Effector memory CD4-positive, alpha-beta T cell (primary cell): ENCODE data around the gene TEC.

Source experiments
- DNase-seq, 3 donors: peaks; one replicate each; pipeline ENCODE4 v3.0.0-alpha.2; 2020
- H3K27ac ChIP-seq: 2 replicates; pipeline ENCODE4 v1.7.0; 2013; ENCODE audit warnings: mild to moderate bottlenecking, low read length, moderate library complexity; ENCODE audit not compliant: insufficient read depth, poor library complexity, severe bottlenecking
- H3K27me3 ChIP-seq: replicated peaks from 2 replicates; pipeline ENCODE4 v1.7.0; 2013; ENCODE audit warnings: mild to moderate bottlenecking, low read length; ENCODE audit not compliant: insufficient read depth, control insufficient read depth, poor library complexity, severe bottlenecking
- H3K36me3 ChIP-seq: 2 replicates; pipeline ENCODE4 v1.7.0; 2013; ENCODE audit warnings: mild to moderate bottlenecking, low read length, moderate library complexity; ENCODE audit not compliant: control insufficient read depth, insufficient read depth
- H3K4me1 ChIP-seq: 2 replicates; pipeline ENCODE4 v1.7.0; 2013; ENCODE audit warnings: low read length, mild to moderate bottlenecking; ENCODE audit not compliant: control insufficient read depth, insufficient read depth, poor library complexity, severe bottlenecking
- H3K4me3 ChIP-seq: 2 replicates; pipeline ENCODE4 v1.7.0; 2013; ENCODE audit warnings: low read length, low read depth, mild to moderate bottlenecking; ENCODE audit not compliant: insufficient read depth, poor library complexity, severe bottlenecking
- H3K9me3 ChIP-seq: 2 replicates; pipeline ENCODE4 v1.7.0; 2013; ENCODE audit warnings: mild to moderate bottlenecking, low read length, moderate library complexity; ENCODE audit not compliant: control insufficient read depth

TEC gene

GRCh38 chr4:48210966-48211328 is 58.7 kb downstream of the TEC start:
- H3K9me3 ChIP-seq: no peaks in the 10 kb centered on the region
- H3K4me1 ChIP-seq: no peaks in the 10 kb centered on the region
- no peaks in the 10 kb centered on the region for H3K36me3 ChIP-seq
- H3K27me3 ChIP-seq: no peaks in the 10 kb centered on the region
- H3K27ac ChIP-seq: no peak overlapping the region
- H3K4me3 ChIP-seq: no peak overlapping the region
- DNase-seq: no peak

- DNase-seq: no peak
- H3K4me1 ChIP-seq: no peaks in the 10 kb centered on the region
- H3K36me3 ChIP-seq: no peaks in the 10 kb centered on the region
- no peaks in the 10 kb centered on the region for H3K9me3 ChIP-seq
- no peak overlapping the region for H3K27ac ChIP-seq
- no peak overlapping the region for H3K4me3 ChIP-seq
- no peaks in the 10 kb centered on the region for H3K27me3 ChIP-seq
Observed at GRCh38 chr4:48205626-48206025, 64.0 kb downstream of the TEC start.

GRCh38 chr4:48205107-48205506 is 64.5 kb downstream of the TEC start:
- Histone ChIP-seq H3K27me3 (no peaks in the 10 kb centered on the region), H3K27ac (no peak overlapping the region), H3K36me3 (no peaks in the 10 kb centered on the region), H3K9me3 (no peaks in the 10 kb centered on the region), H3K4me3 (no peak overlapping the region), H3K4me1 (no peaks in the 10 kb centered on the region)
- DNase-seq: no peak

GRCh38 chr4:48203819-48204218 is 65.8 kb downstream of the TEC start:
- no peaks in the 10 kb centered on the region for H3K27me3 ChIP-seq
- no peak overlapping the region for H3K27ac ChIP-seq
- no peaks in the 10 kb centered on the region for H3K36me3 ChIP-seq
- no peak for DNase-seq
- H3K4me1 ChIP-seq: no peaks in the 10 kb centered on the region
- no peaks in the 10 kb centered on the region for H3K9me3 ChIP-seq
- H3K4me3 ChIP-seq: no peak overlapping the region

GRCh38 chr4:48197643-48198237 is 71.9 kb downstream of the TEC start:
- Histone ChIP-seq H3K27me3 (no peaks in the 10 kb centered on the region), H3K4me1 (no peaks in the 10 kb centered on the region), H3K36me3 (no peaks in the 10 kb centered on the region), H3K9me3 (no peaks in the 10 kb centered on the region), H3K27ac (no peak overlapping the region), H3K4me3 (no peak overlapping the region)
- no peak for DNase-seq

GRCh38 chr4:48196758-48197504 is 72.7 kb downstream of the TEC start:
- Histone ChIP-seq H3K36me3 (no peaks in the 10 kb centered on the region), H3K9me3 (no peaks in the 10 kb centered on the region), H3K27me3 (no peaks in the 10 kb centered on the region), H3K4me3 (no peak overlapping the region), H3K4me1 (no peaks in the 10 kb centered on the region), H3K27ac (no peak overlapping the region)
- no peak for DNase-seq

- no peaks in the 10 kb centered on the region for H3K9me3 ChIP-seq
- no peaks in the 10 kb centered on the region for H3K4me1 ChIP-seq
- no peak overlapping the region for H3K4me3 ChIP-seq
- H3K36me3 ChIP-seq: no peaks in the 10 kb centered on the region
- no peak overlapping the region for H3K27ac ChIP-seq
- DNase-seq: no peak
- no peaks in the 10 kb centered on the region for H3K27me3 ChIP-seq
Observed at GRCh38 chr4:48195853-48196252, 73.8 kb downstream of the TEC start.

- DNase-seq: no peak
- Histone ChIP-seq H3K27me3 (no peaks in the 10 kb centered on the region), H3K4me3 (no peak overlapping the region), H3K36me3 (no peaks in the 10 kb centered on the region), H3K4me1 (no peaks in the 10 kb centered on the region), H3K27ac (no peak overlapping the region), H3K9me3 (no peaks in the 10 kb centered on the region)
Observed at GRCh38 chr4:48195374-48195773, 74.3 kb downstream of the TEC start.

GRCh38 chr4:48194971-48195370 is 74.7 kb downstream of the TEC start:
- no peak overlapping the region for H3K4me3 ChIP-seq
- no peaks in the 10 kb centered on the region for H3K9me3 ChIP-seq
- no peaks in the 10 kb centered on the region for H3K4me1 ChIP-seq
- H3K27ac ChIP-seq: no peak overlapping the region
- H3K27me3 ChIP-seq: no peaks in the 10 kb centered on the region
- no peak for DNase-seq
- no peaks in the 10 kb centered on the region for H3K36me3 ChIP-seq

- Histone ChIP-seq H3K4me3 (no peak overlapping the region), H3K4me1 (no peaks in the 10 kb centered on the region), H3K9me3 (no peaks in the 10 kb centered on the region), H3K27me3 (no peaks in the 10 kb centered on the region), H3K27ac (no peak overlapping the region), H3K36me3 (no peaks in the 10 kb centered on the region)
- DNase-seq: no peak
Observed at GRCh38 chr4:48193921-48194468, 75.6 kb downstream of the TEC start.
